Right lobe of liver (tissue), 4 donors: ENCODE measurements around the gene WDR47.
"Not testable (repeated sequence)": the region's sequence is repeated elsewhere in the genome, so short reads cannot be mapped to it uniquely, and the experiment has no call there.

ENCODE experiments used
- CTCF ChIP-seq, 4 donors: fragments of 200-600 bp in 3 of 4; fragments of 450-650 bp in 1 of 4; IDR thresholded peaks; one replicate each; pipeline versions ENCODE4 v1.5.1 to v1.8.0; 2016 to 2022; ENCODE audit warnings: antibody characterized with exemption in 4 of 4, mild to moderate bottlenecking in 2 of 4
- POLR2A ChIP-seq: fragments of 450-650 bp; IDR thresholded peaks from one replicate; pipeline ENCODE4 v1.6.1; 2017; ENCODE audit warnings: antibody characterized with exemption, mild to moderate bottlenecking
- donor health status: DM: no; HTN: no; CAD: no.
- donor health status: DM: no; HTN: no; CAD: no.
- donor health status: DM: no; HTN: yes; CAD: no.

- TF ChIP-seq CTCF (IDR thresholded peaks at IDR 0.05); POLR2A: not testable (repeated sequence)
Observed at GRCh38 chr1:109052145-109052544, 10.2 kb upstream of the WDR47 start.
